ENCODE data around the gene KMT2B.
"Not testable (repeated sequence)": the region's sequence is repeated elsewhere in the genome, so short reads cannot be mapped to it uniquely, and the experiment has no call there.

Gene KMT2B

GRCh38 chr19:35717665-35718344 is at the start of gene KMT2B:
KMT2B (plus strand) TSS chr19:35718003; CDS start chr19:35718019, 16 bp downstream.
- DNase-seq: no peak

GRCh38 chr19:35669566-35669965 is 48.2 kb upstream of the KMT2B start:
- no peak for DNase-seq

- DNase-seq: no peak
These were observed 47.8 kb upstream of the KMT2B start for GRCh38 chr19:35669974-35670373.

GRCh38 chr19:35670686-35671085 is 47.1 kb upstream of the KMT2B start:
- DNase-seq: no peak

GRCh38 chr19:35671818-35672217 is 46.0 kb upstream of the KMT2B start:
- no peak for DNase-seq

GRCh38 chr19:35673121-35673804 is 44.5 kb upstream of the KMT2B start:
- DNase-seq: no peak

GRCh38 chr19:35675589-35676140 is 42.1 kb upstream of the KMT2B start:
- no peak for DNase-seq

- no peak for DNase-seq
These were observed 28.0 kb upstream of the KMT2B start for GRCh38 chr19:35689836-35690235.

- not testable (repeated sequence) for DNase-seq
These were observed 26.7 kb upstream of the KMT2B start for GRCh38 chr19:35691106-35691505.

- DNase-seq: no peak
These were observed 25.8 kb upstream of the KMT2B start for GRCh38 chr19:35692010-35692409.

GRCh38 chr19:35693422-35693821 is 24.4 kb upstream of the KMT2B start:
- no peak for DNase-seq

- peak; percentile 77 for DNase-seq
These were observed 23.8 kb upstream of the KMT2B start for GRCh38 chr19:35693835-35694599.

GRCh38 chr19:35695895-35696422 is 21.8 kb upstream of the KMT2B start:
- DNase-seq: no peak

GRCh38 chr19:35696835-35697234 is 21.0 kb upstream of the KMT2B start:
- DNase-seq: no peak

GRCh38 chr19:35702223-35703012 is 15.4 kb upstream of the KMT2B start:
- DNase-seq: peak; percentile 97

- no peak for DNase-seq
These were observed 14.5 kb upstream of the KMT2B start for GRCh38 chr19:35703343-35703742.

GRCh38 chr19:35704218-35704617 is 13.6 kb upstream of the KMT2B start, which contains the start of gene ZBTB32:
ZBTB32 (plus strand) TSS chr19:35704558; CDS start chr19:35714627, 10,069 bp downstream.
- DNase-seq: peak; percentile 62

- no peak for DNase-seq
These were observed 9.4 kb upstream of the KMT2B start for GRCh38 chr19:35708391-35708790.

GRCh38 chr19:35710784-35711723 is 6.7 kb upstream of the KMT2B start:
- DNase-seq: no peak

- DNase-seq: no peak
These were observed 5.0 kb upstream of the KMT2B start for GRCh38 chr19:35712567-35713505.

Measured in DMS153 (cell line).